HG03280 (cell line): Measurements from ENCODE around the gene NEDD8.

Experiments used
- ATAC-seq: cut with Tn5 transposase; IDR thresholded peaks from one replicate; pipeline ENCODE4 v1.9.1; 2021; ENCODE audit warnings: mild to moderate bottlenecking, moderate library complexity; ENCODE audit not compliant: unreplicated experiment

NEDD8 gene

DNA sequence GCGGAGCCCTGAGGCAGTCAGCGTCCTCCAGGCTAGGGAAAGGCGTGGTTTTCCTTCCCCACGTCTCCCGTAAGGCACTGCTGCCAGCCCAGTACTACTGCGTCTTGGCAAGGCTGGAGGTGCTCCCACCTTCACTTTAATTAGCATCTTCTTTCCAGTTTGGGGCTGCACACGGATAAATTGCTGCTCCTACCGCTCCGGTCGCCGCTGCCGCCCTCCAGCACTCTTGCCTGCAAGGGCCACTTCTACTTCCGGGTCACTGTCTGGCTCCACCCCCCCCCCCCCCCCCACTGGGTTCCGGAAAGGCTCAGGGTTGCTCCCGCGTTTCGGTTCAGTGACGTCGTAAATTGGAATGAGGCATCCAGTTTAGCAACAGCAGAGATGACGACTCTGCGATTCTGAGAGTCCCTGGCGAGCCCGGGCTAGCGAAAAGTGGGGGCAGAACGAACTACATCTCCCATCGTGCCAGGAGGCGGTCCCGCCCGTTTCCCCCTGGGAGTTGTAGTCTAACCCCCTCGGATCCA lies at the start of gene NEDD8:
NEDD8 (minus strand) TSS at position 247 of the 524 bp plus-strand sequence; CDS start at position 147, 100 bp downstream.
- ATAC-seq: peak; percentile 78

DNA sequence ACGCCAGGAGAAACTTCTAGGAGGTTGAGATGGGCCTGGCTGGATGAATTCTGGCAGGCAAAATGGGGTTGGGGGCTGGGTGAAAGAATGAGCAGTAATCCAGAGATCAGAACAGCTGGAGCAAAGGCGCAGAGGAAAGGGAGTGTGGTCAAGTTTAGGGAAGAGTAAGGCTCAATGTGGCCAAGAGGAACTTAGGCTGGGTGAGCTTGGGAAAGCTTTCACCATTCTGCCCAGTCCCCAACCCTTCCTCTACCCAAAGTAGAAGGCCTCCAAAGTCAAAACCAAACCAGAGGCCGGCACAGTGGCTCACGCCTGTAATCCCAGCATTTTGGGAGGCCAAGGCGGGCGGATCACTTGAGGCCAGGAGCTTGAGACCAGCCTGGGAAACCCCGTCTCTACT lies 49.5 kb upstream of the NEDD8 start:
- no peak for ATAC-seq

- ATAC-seq: no peak
These were observed 48.8 kb upstream of the NEDD8 start for GRCh38 chr14:24280797-24281460.

- no peak for ATAC-seq
These were observed 47.4 kb upstream of the NEDD8 start for GRCh38 chr14:24279301-24280186.

DNA sequence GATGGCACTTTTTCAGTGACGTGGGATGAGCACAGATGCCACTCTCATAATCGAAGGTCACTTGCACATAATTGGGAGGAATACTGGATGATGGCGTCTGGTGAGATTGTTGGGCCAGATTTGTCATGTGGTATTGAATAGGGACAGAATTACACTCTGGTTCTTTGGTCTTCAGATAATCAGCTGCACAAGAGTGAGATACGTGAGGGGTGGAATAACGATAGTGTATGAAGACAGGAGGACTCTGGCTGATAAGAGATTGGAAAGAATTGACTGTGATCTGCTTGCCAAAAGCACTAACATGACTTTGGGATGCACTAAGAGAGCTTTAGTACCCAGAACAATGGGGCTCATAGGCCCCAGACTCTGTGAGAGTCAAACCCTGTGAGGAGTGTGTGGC lies 46.3 kb upstream of the NEDD8 start:
- ATAC-seq: no peak

DNA sequence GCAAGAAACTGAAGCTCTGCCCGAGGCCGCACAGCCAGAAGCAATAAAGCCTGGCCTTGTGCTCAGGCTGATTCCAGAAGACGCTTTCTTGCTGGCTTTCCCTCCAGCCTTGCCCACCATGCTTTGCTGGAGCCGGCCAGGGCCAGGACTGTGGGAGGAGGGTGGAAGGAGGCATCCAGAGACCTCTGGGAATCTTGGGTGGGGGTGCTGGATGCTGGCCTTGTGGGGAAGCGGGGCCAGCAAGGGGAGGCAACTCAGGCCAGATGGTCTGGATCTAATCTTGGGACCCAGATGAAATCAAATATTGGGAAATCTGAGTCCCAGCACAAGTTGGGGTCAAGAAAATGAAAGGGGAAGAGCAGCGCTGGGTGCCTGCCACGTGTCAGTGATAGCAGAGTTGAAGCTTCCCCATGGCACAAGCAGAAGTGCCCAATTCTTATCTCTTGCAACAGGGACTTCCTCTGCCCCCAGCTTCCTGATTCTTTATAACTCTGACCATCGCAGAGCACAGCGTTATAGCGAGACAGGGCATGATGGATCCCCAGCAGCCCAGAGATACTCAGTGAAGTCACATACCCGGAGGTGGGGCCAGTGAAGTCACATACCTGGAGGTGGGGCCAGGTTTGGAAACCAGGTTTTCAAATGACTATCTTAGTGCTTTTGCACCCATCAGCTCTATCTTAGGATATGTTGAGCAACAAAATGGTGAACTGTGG lies 45.6 kb upstream of the NEDD8 start:
- ATAC-seq: no peak

DNA sequence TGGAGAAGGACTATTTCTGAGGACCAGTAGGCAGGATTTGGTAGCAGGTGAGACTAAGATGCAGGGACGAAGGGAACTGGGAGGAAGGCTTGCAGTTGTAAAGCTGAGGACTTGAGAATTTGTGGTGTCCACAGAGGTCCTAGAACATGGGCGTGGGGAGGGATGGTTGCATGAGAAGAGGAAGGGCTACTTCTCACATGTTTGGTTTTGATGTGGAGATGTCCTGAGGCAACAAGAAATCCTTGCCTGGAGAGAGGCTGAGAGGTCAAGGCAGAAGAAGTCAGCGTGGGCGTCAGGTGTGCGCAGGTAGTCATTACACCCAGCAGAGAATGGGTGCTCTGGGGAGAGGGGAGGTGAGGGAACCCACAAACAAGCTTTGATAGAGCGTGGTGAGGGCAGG lies 44.9 kb upstream of the NEDD8 start:
- no peak for ATAC-seq

- no peak for ATAC-seq
These were observed 42.0 kb upstream of the NEDD8 start for GRCh38 chr14:24274101-24274543.

DNA sequence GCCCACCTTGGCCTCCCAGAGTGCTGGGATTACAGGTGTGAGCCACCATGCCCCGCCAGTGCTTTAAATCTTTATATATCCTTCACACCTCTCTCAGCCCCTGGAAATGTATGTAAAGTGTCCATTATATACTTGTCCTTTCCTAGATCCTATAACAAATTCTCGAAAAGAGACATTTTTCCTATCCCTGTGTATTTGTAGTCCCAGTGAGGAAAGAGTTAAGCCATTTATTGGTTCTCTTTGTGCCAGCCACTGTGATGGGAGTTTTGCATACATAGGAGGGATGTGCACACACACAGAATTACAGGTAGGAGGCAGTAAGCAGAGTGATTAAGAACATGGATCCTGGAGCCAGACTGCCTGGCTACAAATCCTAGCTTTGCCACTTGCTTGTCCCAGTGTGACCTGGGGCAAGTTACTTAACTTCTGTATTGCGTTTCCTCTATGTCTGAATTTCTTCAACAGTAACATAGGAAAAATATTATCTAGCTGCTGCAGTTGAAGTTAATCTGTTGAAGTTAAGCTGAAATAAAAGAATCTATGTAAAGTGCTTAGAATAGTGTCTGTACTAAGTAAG lies 41.3 kb upstream of the NEDD8 start:
- ATAC-seq: no peak

DNA sequence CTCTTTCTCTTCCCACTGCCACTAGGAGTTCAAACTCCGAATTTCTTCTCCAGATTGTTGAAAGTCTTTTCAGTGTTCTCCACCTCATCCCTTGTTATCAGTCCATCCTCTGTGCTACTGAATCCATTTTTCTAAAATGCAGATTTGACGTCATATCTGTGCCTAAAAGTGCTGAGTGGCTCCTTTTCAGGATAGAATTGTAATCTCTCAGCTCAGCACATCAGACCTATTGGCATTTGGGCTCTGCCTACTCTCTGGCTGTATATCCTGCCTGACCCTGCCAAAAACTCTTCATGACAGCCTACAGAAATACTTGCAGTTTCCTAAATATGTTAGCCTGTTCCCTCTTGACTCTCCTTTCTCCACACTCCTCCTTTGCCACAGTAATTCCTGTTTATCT lies 40.3 kb upstream of the NEDD8 start:
- no peak for ATAC-seq

- ATAC-seq: no peak
These were observed 39.7 kb upstream of the NEDD8 start for GRCh38 chr14:24271834-24272263.

DNA sequence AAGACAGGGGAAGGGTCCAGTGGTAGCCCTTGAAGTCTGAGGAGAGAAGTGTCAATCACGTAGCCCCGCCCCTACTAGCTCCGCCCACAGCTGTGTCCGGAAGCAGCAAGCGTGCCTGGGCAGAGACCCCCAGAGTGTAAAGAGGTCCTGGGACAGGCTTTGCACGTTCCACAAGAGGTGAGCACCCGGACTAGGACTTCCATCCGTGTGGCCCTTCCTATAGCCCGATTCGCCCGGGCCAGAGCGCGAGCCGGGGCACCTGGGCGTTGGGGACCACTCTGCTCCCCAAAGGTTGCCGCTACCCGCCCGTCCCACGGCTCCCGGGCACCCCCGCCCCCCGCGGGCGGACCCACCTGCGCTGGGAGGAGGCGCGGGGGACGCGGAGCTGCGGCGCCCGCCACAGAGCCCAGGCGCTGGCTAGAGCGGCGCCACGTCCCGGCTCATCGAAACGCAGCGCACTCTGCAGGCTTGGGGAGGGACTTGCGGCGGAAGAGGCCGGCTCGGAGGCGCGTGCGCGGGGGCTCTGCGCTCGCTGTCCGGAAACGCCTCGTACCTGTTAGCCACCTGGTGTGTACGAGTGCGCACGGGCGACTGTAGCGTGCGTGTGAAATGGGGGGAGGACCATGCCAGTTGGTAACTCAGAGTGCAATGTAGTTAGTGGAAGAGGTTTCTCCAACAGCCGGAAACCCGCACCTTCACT lies 39.1 kb upstream of the NEDD8 start, which contains the start of gene RABGGTA:
RABGGTA (minus strand) TSS at position 464 of the 700 bp plus-strand sequence. CDS start 482 bp downstream, outside the sequence.
- ATAC-seq: peak; percentile 88

GRCh38 chr14:24270537-24271133 lies 38.5 kb upstream of the NEDD8 start:
- no peak for ATAC-seq

DNA sequence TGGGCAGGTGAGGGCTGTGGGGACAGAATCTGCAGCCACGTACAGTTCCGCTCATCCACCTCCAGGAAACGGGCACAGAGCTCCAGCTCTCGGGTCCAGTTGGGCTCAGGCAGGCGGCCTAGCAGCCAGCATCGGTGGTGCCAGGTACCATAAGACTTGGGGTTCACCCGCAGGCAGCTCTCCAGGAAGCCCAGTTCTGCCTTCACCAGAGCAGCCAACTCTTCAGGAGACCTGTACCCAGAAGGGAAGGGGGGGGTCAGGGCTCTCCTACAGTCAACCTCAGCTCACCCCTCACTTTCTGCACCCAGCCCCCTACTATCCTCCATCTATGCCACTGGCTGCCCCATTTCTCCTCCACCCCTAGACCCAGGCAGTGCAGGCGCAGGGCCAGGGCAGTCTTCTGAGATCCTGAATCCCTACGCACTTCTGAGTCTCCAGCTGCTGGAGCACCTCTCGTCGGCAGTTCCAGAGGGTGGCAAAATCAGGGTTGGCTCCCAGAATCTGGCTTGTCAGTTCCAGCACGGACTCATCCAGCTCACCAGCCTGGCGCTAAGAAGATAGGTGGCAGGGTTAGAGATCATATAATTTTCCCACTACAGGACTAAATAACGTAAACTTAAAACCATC lies 37.9 kb upstream of the NEDD8 start:
- no peak for ATAC-seq

DNA sequence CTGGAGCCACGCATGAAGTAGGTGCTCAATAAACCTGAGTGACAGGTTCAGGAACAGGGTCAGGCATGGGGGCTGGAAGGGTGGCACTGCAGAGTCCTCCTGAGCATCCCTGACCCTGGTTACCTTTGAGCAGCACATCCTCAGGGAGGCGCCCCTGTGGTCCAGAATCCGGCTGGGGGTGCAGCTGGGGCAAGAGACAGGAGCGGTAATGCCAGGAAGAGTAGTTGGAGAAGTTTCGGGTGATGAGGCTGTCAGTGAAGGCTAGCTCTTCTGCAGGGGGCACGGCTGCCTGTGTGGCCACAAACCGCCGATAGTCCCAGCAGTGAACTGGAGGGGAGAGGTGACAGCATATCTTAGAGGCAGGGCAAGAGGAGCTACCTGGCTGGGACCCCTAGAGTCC lies 37.2 kb upstream of the NEDD8 start:
- ATAC-seq: no peak

DNA sequence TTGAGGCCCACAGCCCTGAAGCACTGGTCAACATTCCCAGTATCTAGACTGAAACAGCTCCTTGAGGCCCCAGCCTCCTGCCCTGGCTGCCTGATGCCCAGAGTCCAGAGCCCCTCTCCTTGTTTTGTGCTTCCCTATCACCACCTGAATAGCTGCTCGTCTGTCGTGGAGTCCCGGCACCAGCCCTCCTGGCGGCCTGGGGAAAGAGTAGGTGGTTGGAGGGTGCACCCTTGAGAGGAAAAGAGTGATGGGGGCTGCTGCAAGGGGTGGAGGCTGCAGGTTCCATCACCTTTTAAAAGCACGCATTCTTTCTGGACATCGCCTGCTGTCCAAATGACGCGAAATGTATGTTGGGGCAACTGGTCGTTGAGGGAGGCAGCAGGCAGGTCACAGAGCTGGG lies 36.1 kb upstream of the NEDD8 start:
- no peak for ATAC-seq

GRCh38 chr14:24267516-24267915 lies 35.3 kb upstream of the NEDD8 start:
- no peak for ATAC-seq

GRCh38 chr14:24266344-24267244 lies 34.4 kb upstream of the NEDD8 start:
- ATAC-seq: no peak
